Stimulated activated CD8-positive, alpha-beta memory T cell treated with anti-CD3 and anti-CD28 coated beads, Interleukin-15, amount 100 ng/mL, for 24 hours (primary cell): ENCODE measurements around the gene EIF2AK2.

Source experiments
- DNase-seq: peaks from one replicate; pipeline ENCODE4 v3.0.0-alpha.2; 2020; ENCODE audit warnings: low read depth

Gene EIF2AK2

GRCh38 chr2:37171624-37171950 is 14.8 kb upstream of the EIF2AK2 start:
- DNase-seq, result no peak

- DNase-seq, result no peak
Observed at GRCh38 chr2:37168217-37168981, 11.6 kb upstream of the EIF2AK2 start.

DNA sequence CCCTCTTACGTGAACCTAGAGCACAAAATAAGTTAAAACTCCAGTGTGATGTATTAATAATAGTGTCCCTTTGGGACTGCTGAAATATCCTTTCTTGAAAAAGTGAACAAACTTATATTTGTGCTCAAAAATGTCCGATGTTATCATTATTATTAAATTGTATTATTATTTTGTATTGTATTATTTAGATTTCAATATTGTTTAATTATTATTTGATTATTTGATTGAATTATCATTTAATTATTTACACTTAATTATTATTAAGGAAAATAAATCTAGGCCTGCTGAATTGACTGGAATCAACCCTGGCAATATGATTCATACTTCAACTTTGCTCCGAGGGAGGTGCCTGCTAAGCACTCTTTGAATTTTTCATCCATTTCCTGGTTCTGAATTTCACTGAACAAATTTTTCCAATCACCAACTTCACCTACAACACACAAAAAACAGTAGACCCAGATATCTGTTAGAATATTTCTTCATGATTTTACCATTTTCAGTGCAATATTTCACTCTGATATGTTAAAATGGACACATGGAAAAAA is 10.9 kb upstream of the EIF2AK2 start:
- DNase-seq, result no peak

- no peak for DNase-seq
Observed at GRCh38 chr2:37164757-37165156, 8.0 kb upstream of the EIF2AK2 start.

DNA sequence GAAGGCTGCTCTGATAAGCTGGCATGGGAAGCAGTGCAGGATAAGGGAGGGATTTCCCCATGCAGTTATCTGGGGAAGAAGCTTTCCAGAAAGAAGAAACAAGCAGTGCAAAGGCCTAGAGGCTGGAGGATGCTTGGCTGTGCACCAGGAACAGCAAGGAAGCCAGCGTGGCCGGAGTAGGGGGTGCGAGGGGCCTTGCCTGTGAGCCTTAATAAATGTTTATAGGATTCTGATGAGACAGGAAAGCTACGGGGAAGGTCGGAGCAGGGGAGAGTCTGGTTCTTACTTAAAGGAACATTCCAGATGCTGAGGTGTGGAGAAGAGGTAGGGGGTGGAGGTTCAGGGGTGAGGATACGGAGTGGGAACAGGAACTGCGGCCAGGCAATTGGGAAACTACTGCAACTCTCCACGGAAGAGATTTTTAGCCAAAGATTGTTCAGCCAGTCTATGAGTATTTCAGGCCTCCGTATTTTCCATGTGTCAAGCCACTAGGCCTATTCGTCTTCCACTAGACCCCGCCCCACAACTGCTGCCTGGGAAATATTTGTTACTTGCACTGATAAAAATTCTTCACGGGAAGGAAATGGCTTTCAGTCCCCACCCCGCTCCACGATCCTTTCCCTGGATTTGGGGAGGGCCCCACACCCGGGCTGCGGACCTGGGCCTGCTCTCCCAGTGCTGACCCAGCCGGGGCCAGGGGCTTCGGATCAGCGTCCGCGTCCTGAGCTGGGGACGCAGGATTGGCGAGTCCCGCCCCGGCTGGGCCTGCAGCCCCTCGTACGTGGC is 516 bp downstream of the EIF2AK2 start:
- peak; percentile 6 for DNase-seq

GRCh38 chr2:37154785-37155184 is 2.0 kb downstream of the EIF2AK2 start:
- DNase-seq, result no peak

- DNase-seq, result no peak
Observed at GRCh38 chr2:37153224-37153623, 3.6 kb downstream of the EIF2AK2 start.

DNA sequence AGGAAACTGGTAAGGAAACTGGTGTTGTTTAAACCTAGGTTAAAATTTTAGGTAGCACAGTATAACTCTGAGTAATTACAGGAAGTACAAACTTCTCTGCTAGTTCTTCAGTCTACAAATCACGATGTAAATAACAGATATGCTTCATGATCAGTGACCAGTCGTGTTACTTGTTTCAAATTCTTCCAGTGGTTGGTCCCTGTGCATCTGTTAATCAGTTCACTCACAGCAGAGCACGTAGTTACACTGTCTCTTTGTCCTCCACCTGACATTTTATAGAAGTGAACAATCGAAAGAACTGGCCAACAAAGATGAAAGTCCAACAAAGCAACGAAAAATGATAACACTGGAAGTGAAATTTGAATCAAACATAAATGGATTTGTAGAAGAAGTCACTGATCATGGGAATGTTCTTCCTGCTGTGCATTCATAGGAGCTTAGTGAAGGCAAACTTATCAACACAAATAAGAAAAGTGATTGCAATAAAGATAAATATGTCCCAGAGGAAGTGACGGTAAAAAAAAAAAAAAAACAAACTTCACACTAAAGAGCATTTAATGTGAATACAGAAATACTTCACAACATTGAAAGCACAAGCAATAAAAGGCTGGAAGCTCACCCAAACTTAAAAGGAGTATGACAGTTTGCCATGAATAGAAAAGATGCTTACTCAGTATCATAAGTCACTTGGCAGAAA is 7.0 kb downstream of the EIF2AK2 start:
- no peak for DNase-seq

GRCh38 chr2:37148325-37148724 is 8.5 kb downstream of the EIF2AK2 start:
- DNase-seq, result no peak

- DNase-seq, result no peak
Observed at GRCh38 chr2:37146062-37146461, 10.7 kb downstream of the EIF2AK2 start.

- DNase-seq, result no peak
Observed at GRCh38 chr2:37143974-37144373, 12.8 kb downstream of the EIF2AK2 start.

DNA sequence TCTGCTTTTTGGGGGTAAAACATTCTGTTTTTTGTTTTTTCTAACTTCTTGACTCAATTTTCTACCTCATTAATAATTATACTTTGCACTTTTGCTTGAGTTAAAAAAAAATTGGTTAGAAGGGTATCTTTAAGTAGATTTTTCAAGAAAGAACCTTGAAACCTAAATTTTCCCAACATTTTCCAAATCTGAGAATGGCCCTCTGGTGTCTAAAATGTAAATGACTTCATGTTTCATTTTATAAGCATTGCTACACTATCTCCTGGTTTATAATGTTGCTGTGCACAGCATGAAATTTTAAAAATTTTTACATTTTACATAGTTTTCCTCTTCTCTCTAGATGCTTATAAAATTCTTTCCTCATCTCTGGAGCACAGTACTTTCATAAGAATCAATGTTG is 14.2 kb downstream of the EIF2AK2 start:
- DNase-seq, result no peak

DNA sequence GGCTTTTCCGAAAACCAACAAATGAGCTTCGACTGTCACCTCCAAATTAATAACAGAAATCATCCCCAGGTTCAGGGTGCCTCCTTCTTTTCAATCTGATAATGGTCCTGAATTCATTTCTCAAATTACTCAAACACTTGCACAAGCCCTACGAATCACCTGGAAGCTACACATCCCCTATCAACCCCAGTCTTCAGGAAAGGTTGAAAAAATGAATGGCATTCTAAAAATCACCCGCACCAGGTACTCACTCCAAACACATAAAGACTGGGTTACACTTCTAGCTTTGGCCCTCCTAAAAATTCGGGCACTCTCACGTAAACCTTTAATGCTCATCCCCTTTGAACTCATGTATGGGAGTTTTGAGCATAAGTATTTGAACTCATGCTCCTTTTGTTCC is 23.9 kb downstream of the EIF2AK2 start:
- DNase-seq, result no peak

- DNase-seq, result no peak
Observed at GRCh38 chr2:37125416-37125815, 31.4 kb downstream of the EIF2AK2 start.

DNA sequence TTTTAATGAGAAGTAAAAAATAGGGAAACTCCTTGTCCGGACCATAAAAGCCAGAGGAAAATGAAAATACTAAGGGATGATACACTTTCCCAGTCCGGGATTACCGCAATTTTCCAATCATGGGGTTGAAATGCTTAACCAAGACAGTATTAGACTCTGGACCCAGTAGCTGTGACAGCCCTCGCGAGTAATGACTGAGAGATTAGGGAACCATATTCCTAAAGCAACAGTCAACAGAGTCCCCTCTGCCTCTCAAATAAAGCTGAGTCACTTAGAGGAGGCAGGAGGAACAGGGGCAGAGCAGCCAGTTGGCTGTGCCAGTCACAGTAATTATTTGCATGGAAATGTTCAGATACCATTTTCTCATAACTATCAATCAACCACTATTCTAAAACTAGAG is 37.6 kb downstream of the EIF2AK2 start:
- no peak for DNase-seq

DNA sequence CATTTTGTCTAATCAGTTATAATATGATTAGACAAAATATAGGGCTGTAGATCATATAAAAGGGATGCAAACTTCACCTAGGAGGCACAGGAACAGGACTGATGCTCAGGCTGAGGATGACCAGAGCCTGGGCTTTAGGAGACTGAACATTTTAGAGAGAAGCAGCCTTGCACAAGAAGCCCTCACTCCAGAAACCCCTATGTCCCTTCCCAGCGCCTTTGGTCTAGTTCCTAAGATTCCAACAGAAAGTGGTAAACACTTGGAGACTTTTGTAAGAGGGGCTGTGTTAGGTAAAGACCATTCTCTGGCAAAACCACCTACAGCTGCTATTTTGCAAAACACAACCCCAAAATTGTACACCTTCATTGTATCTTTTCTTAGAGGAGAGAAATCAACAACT is 39.2 kb downstream of the EIF2AK2 start:
- no peak for DNase-seq

DNA sequence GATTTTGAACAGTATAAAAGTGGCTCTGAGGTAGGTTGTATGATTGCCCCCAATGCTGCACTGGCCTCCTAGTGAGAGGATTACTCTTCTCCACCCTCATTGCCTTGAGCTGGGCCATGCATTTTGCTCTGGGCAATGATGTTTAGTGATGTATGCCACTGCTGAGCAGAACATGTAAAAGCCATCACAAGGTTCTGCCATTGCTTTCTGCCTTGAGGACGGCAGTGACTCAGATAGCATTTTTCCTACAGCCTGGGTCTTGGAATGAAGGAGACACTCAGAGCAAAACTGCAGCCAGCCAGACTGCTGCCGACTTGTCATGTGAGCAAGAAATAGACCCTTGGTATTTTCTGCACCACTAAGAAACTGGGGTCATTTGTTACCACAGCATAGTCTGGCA is 44.8 kb downstream of the EIF2AK2 start:
- DNase-seq, result no peak

DNA sequence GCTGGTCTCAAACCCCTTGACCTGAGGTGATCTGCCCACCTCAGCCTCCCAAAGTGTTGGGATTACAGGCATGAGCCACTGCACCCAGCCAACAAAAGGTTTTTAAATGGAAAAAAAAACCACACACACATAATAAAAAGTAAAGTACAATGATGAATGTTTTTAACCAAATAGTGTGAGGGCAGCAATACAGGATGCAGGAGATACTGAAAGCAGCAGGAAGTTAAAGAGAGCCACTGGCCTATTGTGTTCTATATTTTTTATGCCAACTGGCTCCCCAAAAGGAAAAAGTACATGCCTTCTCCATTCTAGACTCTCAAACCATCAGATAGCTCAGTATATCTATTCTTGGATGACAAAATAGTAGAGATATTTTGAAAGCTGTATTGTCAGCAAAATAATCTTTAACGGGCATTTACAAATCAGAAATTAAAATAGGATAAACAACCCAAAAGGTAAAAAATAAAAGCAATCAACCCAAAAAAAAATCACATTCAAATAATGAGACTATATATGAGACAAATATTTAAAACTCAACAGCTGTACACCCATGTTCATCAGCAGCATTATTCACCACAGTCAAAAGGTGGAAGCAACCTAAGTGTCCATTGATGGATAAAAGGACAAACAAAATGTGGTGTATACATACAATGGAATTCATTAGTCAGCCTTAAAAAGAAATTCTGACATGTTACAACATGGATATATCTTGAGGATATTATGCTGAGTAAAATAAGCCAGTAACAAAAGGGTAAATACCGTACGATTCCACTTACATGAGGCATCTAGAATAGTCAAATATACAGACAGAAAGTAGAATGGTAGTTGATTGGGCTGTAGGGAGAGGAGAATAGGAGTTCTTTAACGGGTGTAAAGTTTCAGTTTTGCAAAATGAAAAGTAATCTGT is 46.2 kb downstream of the EIF2AK2 start:
- no peak for DNase-seq

- DNase-seq, result no peak
Observed at GRCh38 chr2:37109523-37109922, 47.3 kb downstream of the EIF2AK2 start.

GRCh38 chr2:37105150-37105549 is 51.6 kb downstream of the EIF2AK2 start:
- DNase-seq, result no peak

DNA sequence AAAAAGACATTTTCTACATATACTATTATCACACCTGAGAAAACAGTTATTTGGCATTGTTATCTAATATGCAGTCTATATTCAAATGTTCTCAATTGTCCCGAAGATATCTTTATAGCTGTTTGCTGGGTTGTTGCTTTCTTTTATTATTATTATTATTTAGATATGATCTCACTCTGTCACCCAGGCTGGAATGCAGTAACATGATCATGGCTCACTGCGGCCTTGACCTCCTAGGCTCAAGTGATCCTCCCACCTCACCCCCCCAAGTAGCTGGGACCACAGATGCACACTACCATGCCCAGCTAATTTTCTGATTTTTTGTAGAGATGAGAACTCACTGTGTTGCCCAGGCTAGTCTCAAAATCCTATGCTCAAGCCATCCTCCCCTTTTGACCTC is 52.6 kb downstream of the EIF2AK2 start:
- no peak for DNase-seq

- no peak for DNase-seq
Observed at GRCh38 chr2:37102588-37102987, 54.2 kb downstream of the EIF2AK2 start.
